Myometrial cell (primary cell): ENCODE data around the gene WDR13. TPM values are rescaled to one million over a fixed set of nuclear protein-coding genes. Genes with fewer than 3 reads are reported as not detected.

Experiments
- total RNA-seq: library from RNA; depleted of rRNA; stranded (reverse); fragments of >200 nt; gene quantifications from 2 replicates; pipeline ENCODE4 v1.2.3, GENCODE V29; 2015

Gene WDR13
- total RNA-seq: 163 and 169 TPM in 2 replicates

GRCh38 chrX:48597353-48598264 lies at the start of gene WDR13:
TSS of gene WDR13 (plus strand) at chrX:48597492. CDS start at chrX:48597997, 505 bp downstream.

GRCh38 chrX:48574270-48575266 lies 22.7 kb upstream of the WDR13 start, which contains the start of gene RBM3:
TSS of gene RBM3 (plus strand) at chrX:48574484. CDS start at chrX:48575181, 697 bp downstream.

Other genes starting within 250 kb of the WDR13 start
- not detected in 2 replicates for gene SSX3, start 240.8 kb upstream of the WDR13 start, total RNA-seq
- gene SSX4, start 214.0 kb upstream of the WDR13 start, total RNA-seq: not detected in 2 replicates
- gene SSX4B, start 185.5 kb upstream of the WDR13 start, total RNA-seq: not detected in 2 replicates
- gene SLC38A5, start 127.2 kb upstream of the WDR13 start, total RNA-seq: 62.4 and 76.1 TPM in 2 replicates
- 119 and 132 TPM in 2 replicates for gene FTSJ1, start 121.3 kb upstream of the WDR13 start, total RNA-seq
- 10.5 and 20.2 TPM in 2 replicates for gene PORCN, start 88.5 kb upstream of the WDR13 start, total RNA-seq
- gene EBP, start 75.7 kb upstream of the WDR13 start, total RNA-seq: 204 and 222 TPM in 2 replicates
- gene TBC1D25, start 57.8 kb upstream of the WDR13 start, total RNA-seq: 8.7 and 10.7 TPM in 2 replicates
- 299 and 329 TPM in 2 replicates for gene RBM3, start 23.0 kb upstream of the WDR13 start, total RNA-seq
- 0.58 TPM in 1 of 2 replicates, not detected in the other for gene WAS, start 86.3 kb downstream of the WDR13 start, total RNA-seq
- 10.5 and 10.7 TPM in 2 replicates for gene SUV39H1, start 99.2 kb downstream of the WDR13 start, total RNA-seq
- not detected in 2 replicates for gene GLOD5, start 164.3 kb downstream of the WDR13 start, total RNA-seq
- gene GATA1, start 189.1 kb downstream of the WDR13 start, total RNA-seq: not detected in 2 replicates
- 30.3 and 31.7 TPM in 2 replicates for gene HDAC6, start 204.6 kb downstream of the WDR13 start, total RNA-seq
- not detected in 2 replicates for gene ERAS, start 229.0 kb downstream of the WDR13 start, total RNA-seq
- gene PCSK1N, start 238.1 kb downstream of the WDR13 start, total RNA-seq: 0.53 TPM in 1 of 2 replicates, not detected in the other